Esophagus squamous epithelium (tissue), 4 donors: ENCODE results near the gene SCLY.

ENCODE experiments used
- POLR2A ChIP-seq, 4 donors: fragments of 450-650 bp; IDR thresholded peaks; one replicate each; pipeline ENCODE4 v1.6.1; 2017; ENCODE audit warnings: antibody characterized with exemption in 4 of 4, mild to moderate bottlenecking in 4 of 4, moderate library complexity in 3 of 4
- TF ChIP-seq, protein P1 (sequence below), 6 experiments: fragments of 450-650 bp in 4 of 6; fragments of 200-600 bp in 2 of 6; sonication (generic) in 2 of 6; IDR thresholded peaks; one replicate each; pipeline ENCODE4 v1.5.1; 2016 to 2019; ENCODE audit warnings: antibody characterized with exemption in 6 of 6, mild to moderate bottlenecking in 4 of 6, moderate library complexity in 4 of 6

DNA sequence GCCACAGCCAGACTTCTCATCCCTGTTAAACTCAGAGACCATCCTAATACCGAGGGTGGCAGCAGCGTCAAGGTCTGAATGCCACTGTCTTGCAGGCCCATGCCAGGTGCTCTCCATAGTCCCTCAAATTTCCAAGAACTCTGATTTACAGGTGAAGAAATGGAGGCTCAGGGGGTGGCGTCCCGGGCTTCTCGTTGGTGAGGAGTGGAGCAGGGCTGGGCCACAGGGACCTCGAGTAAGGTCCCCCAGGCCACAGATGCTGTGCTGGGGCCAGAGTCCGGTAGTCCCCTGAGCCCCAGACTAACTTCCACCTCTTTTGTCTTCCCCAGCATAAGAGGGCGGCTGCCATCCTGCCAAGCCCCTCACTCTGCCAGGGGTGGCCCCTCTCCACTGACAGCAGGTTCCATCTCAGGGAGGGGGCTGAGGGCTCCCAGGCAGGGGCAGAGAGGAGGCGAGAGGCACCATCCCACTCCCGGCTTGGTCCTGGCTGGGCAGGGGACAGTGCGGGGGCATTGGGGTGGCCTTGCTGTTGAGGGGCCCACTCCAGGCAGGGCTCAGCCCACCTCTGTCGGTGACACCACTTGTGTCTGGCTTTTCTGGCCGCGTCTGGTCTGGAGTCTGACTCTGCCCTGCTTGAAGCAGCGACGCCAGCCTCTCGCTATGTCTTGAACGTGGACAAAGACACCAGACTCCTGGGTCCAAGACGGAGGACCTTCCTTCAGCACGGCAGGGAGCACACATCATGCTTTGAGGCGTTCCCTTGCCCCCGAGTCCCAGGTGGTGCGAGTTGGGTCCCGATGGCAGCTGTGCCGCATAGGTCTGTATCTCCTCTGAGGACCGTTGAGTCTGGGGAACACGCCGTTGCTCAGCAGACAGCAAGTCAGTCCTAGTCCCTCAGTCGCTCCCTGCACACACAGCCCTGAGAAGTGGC, 61.8 kb downstream of the SCLY start:
- TF ChIP-seq, protein P1, sequence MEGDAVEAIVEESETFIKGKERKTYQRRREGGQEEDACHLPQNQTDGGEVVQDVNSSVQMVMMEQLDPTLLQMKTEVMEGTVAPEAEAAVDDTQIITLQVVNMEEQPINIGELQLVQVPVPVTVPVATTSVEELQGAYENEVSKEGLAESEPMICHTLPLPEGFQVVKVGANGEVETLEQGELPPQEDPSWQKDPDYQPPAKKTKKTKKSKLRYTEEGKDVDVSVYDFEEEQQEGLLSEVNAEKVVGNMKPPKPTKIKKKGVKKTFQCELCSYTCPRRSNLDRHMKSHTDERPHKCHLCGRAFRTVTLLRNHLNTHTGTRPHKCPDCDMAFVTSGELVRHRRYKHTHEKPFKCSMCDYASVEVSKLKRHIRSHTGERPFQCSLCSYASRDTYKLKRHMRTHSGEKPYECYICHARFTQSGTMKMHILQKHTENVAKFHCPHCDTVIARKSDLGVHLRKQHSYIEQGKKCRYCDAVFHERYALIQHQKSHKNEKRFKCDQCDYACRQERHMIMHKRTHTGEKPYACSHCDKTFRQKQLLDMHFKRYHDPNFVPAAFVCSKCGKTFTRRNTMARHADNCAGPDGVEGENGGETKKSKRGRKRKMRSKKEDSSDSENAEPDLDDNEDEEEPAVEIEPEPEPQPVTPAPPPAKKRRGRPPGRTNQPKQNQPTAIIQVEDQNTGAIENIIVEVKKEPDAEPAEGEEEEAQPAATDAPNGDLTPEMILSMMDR (IDR thresholded peaks at IDR 0.05), result no peak
- no peak for TF ChIP-seq POLR2A (IDR thresholded peaks at IDR 0.05)
